AG10803 (cell line): ENCODE measurements around the gene USP47.

Experiments used
- DNase-seq: peaks from one replicate; pipeline ENCODE4 v3.0.0; 2010; ENCODE audit warnings: low read depth
- H3K4me3 ChIP-seq: 2 replicates; pipeline ENCODE4 v1.5.1; 2011; ENCODE audit warnings: mild to moderate bottlenecking, low read length, control low read depth
- TF ChIP-seq, protein P1 (sequence below): conservative IDR thresholded peaks from 2 replicates; pipeline ENCODE4 v1.5.1; 2011; ENCODE audit warnings: mild to moderate bottlenecking, low read length, control low read depth, inconsistent platforms

The USP47 gene

DNA sequence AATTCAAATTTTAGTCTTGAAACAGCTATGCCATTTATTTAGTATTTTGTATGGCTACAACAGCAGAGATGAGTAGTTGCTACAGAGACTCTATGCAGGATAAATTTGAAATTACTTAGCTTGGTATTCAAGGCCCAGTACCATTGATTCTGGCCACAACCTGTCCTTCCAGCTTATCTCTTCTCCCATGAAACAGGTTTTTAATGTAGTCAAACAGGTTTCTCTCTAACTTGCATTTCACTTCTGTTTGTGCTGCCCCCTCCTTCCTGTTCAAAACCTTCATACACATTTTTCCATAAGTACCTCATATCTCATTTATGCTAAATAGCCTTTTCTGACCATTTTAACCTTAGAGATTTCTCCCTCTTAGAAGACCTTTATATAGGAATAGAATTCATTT lies 3.3 kb downstream of the USP47 start:
- no peak overlapping the region for H3K4me3 ChIP-seq
- DNase-seq, result no peak
- TF ChIP-seq, protein P1, sequence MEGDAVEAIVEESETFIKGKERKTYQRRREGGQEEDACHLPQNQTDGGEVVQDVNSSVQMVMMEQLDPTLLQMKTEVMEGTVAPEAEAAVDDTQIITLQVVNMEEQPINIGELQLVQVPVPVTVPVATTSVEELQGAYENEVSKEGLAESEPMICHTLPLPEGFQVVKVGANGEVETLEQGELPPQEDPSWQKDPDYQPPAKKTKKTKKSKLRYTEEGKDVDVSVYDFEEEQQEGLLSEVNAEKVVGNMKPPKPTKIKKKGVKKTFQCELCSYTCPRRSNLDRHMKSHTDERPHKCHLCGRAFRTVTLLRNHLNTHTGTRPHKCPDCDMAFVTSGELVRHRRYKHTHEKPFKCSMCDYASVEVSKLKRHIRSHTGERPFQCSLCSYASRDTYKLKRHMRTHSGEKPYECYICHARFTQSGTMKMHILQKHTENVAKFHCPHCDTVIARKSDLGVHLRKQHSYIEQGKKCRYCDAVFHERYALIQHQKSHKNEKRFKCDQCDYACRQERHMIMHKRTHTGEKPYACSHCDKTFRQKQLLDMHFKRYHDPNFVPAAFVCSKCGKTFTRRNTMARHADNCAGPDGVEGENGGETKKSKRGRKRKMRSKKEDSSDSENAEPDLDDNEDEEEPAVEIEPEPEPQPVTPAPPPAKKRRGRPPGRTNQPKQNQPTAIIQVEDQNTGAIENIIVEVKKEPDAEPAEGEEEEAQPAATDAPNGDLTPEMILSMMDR, result no peak

DNA sequence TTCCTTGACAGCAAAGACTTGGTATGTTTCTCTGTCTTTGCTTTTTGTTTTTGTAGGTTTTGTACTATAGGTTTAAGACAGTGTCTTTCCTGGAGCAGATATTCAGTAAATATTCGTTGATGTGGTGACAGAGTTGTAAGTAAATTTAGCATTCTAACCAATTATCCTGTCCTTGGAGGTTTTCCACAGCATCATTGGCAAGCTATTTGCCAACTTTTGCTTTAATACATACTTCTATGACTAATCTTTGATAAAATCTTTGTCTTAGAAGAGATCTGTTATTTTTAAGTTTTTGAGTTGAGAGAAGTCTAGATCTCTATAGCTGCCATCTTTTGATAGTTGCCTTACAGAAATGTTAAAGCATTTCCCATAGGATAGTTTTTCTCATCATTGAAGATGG lies 3.8 kb downstream of the USP47 start:
- H3K4me3 ChIP-seq, result no peak overlapping the region
- TF ChIP-seq, protein P1, result no peak
- DNase-seq, result peak; percentile 31

DNA sequence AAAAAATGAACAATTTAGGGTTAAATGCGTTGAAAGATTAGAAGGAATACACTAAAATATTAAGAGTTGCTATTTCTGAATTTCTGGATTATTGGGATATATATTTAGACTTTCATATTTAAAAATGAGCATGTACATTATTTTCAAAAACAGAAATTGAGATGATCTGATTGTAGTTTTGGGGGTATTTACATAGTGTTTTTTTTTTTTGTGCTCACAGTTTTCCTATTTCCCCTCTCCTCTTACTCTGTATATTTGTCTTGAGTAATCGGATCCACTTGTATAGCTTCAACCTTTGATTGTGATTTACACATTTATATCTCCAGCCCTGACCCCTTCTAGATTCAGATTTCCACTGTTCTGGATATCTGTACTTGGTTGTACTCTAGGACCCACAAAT lies 5.3 kb downstream of the USP47 start:
- TF ChIP-seq, protein P1, result no peak
- no peak for DNase-seq
- no peak overlapping the region for H3K4me3 ChIP-seq

DNA sequence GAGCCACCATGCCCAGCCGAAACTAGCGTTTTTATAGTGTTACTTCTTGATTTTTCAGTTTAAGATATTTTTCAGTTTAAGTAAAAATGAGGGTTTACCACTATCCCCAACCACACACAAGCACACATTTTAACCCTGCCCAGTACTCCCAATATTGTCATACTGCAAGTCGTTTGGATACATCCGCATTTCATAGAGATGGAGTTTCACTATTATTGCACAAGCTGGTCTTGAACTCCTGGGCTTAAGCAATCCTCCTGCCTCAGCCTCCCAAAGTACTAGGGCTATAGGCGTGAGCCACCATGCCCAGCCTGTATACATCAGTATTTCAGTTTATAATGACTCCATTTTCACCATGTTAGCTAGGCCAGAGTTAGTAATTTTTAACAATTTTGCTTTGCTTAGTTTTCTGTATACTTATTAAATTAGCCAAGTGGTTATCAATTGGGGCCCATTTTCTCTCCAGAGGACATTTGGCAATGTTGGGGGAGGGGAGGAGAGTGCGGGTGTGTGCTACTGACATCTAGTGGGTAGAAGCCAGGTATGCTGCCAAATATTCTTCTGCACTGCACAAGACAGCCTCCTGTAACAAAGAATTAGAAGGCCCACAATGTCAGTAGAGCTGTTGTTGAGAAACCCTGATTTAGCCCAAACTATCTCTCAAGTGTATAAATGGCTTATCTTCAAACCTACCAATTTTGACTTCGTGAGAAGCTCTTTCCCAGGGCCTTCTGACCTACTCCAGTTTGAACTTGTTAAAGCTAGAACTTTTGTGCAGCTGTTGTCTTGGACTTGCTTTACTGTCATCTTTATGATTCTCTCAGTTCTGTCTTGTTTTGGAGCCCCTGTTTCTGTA lies 7.3 kb downstream of the USP47 start:
- no peak overlapping the region for H3K4me3 ChIP-seq
- DNase-seq, result peak; percentile 68
- TF ChIP-seq, protein P1, result peak; percentile 66

DNA sequence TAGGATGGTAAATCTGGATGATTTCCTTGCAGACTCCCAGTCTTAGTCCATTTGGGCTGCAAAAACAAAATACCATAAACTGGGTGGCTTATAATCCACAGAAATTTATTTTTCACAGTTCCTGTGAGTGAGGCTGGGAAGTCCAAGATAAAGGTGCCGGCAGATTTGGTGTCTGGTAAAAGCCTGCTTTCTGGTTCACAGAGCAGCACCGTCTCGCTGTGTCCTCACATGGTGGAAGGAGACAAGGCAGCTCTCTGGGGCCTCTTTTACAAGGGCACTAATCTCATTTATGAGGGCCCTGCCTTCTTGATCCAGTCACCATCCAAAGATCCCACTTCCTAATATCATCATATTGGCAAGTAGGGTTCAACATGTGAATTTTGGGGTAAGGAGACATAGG lies 8.9 kb downstream of the USP47 start:
- DNase-seq, result no peak
- H3K4me3 ChIP-seq, result no peak overlapping the region
- TF ChIP-seq, protein P1, result no peak

DNA sequence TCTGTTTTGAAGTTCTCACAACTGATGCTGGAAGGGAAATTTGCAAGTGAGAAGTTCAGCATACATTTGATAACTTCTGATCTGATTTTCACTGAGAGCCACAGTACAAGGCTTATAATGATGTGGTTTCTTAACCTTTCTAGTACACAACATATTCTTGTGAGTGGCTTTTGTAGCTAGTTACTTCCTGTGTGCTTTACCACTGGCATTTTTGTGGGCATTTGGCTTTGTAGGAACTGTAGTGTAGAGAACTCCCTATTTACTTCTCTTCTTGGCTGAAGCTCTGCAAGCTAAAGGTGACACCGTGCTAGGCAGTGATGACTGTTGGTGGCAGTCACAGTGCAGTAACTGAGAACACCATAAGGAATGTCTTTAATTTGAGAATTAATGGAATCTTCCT lies 14.9 kb downstream of the USP47 start:
- no peak overlapping the region for H3K4me3 ChIP-seq
- DNase-seq, result peak; percentile 53
- TF ChIP-seq, protein P1, result no peak

DNA sequence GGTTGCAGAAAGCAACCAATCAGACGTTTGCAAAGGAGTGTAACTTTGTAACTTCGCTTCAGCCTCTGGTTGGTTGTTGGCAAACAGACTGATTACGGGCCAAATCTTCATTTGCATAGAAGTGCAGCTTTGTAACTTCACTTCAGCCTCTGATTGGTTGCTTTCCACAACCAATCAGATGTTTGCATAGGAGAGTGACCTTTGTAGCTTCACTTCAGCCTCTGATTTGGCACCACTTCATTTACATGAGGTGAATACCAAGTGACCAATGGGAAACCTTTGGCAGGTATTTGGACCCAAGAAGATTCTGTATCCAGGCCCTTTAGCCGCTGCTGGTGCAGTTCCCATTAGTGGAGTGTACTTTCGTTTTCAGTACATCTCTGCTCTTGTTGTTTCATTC lies 16.0 kb downstream of the USP47 start:
- TF ChIP-seq, protein P1, result no peak
- no peak for DNase-seq
- H3K4me3 ChIP-seq, result no peak overlapping the region
